GM13976 (cell line): ENCODE results near the gene ACOD1.

ENCODE experiments used
- DNase-seq: peaks from one replicate; pipeline ENCODE4 v3.0.0; 2012; ENCODE audit warnings: low spot score
- in situ Hi-C: fragments of 300-500 bp; cut with MboI; formaldehyde crosslinking; loops from one replicate; pipeline ENCODE4 v1.12.0; 2022; ENCODE audit warnings: low sequenced_read_pairs, mixed read lengths, inconsistent platforms; ENCODE audit not compliant: unreplicated experiment
- TF ChIP-seq, protein P1 (sequence below): IDR thresholded peaks from 2 replicates; pipeline ENCODE4 v1.5.1; 2012; ENCODE audit warnings: borderline replicate concordance, mild to moderate bottlenecking; ENCODE audit not compliant: insufficient read depth; ENCODE audit errors: extremely low read depth, missing control alignments, control extremely low read depth

Gene ACOD1

DNA sequence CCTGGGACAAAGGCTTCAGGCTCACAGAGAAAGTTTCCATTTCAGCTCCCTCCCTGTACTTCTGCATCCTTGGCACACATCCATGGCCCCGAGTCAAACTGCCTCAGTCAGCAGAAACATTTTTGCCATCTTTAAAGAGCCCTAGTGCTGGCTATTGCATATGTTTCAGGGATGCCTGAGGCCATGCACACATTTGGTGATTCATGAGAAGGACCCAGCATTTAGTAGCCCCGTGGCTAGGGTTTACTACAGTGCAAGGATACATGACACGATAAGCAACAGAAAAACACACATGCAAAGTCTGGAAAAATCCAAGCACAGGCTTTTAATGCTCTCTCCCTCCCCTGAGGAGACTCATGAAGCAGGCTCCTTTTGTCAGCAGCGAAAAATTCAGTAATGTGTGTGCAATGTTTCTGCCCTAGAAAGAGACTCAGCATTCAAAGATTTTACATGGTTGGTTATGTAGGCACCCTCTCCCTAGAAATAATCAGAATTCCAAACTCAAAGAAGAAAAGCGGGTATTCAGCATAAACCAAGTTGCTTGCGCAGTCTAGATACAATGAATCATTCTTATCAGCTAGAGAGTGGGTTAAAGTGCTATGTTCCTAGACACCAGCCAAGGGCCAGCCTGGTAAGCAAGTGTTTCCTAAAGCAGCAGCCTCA, 17.6 kb downstream of the ACOD1 start:
- in situ Hi-C loops = no loop called here
- TF ChIP-seq, protein P1, sequence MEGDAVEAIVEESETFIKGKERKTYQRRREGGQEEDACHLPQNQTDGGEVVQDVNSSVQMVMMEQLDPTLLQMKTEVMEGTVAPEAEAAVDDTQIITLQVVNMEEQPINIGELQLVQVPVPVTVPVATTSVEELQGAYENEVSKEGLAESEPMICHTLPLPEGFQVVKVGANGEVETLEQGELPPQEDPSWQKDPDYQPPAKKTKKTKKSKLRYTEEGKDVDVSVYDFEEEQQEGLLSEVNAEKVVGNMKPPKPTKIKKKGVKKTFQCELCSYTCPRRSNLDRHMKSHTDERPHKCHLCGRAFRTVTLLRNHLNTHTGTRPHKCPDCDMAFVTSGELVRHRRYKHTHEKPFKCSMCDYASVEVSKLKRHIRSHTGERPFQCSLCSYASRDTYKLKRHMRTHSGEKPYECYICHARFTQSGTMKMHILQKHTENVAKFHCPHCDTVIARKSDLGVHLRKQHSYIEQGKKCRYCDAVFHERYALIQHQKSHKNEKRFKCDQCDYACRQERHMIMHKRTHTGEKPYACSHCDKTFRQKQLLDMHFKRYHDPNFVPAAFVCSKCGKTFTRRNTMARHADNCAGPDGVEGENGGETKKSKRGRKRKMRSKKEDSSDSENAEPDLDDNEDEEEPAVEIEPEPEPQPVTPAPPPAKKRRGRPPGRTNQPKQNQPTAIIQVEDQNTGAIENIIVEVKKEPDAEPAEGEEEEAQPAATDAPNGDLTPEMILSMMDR = no peak
- no peak for DNase-seq

DNA sequence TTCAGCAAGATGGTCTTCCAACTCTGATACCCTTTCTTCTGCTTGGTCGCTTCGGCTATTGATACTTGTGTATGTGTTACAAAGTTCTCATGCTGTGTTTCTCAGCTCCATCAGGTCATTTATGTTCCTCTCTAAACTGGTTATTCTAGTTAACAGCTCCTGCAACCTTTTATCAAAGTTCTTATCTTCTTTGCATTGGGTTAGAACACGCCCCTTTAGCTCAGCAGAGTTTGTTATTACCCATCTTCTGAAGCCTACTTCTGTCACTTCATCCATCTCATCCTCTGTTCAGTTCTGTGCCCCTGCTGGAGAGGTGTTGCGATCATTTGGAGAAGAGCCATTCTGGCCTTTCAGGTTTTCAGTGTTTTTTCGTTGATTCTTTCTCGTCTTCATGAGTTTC, 18.7 kb downstream of the ACOD1 start:
- DNase-seq = no peak
- in situ Hi-C loops = no loop called here
- TF ChIP-seq, protein P1 = no peak

DNA sequence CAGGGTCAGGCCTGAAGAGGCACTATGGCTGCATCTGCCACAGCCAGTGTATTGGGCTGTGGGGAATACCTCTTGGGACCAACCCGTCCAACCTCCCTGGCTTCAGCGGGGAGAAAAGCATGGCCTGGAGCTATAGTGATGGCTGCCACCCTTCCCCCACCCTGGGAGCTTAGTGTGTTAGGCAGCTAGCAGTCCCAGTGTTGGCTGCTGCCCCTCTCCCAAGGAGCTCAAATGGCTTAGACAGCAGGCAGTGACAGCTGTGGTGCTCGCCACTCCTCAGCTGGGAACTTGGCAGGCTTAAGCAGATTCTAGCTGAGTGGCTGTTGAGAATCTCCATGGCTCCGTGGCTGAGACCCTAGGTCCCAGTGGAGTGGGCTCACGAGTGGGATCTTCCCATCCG, 19.7 kb downstream of the ACOD1 start:
- in situ Hi-C loops = no loop called here
- DNase-seq = no peak
- TF ChIP-seq, protein P1 = no peak

DNA sequence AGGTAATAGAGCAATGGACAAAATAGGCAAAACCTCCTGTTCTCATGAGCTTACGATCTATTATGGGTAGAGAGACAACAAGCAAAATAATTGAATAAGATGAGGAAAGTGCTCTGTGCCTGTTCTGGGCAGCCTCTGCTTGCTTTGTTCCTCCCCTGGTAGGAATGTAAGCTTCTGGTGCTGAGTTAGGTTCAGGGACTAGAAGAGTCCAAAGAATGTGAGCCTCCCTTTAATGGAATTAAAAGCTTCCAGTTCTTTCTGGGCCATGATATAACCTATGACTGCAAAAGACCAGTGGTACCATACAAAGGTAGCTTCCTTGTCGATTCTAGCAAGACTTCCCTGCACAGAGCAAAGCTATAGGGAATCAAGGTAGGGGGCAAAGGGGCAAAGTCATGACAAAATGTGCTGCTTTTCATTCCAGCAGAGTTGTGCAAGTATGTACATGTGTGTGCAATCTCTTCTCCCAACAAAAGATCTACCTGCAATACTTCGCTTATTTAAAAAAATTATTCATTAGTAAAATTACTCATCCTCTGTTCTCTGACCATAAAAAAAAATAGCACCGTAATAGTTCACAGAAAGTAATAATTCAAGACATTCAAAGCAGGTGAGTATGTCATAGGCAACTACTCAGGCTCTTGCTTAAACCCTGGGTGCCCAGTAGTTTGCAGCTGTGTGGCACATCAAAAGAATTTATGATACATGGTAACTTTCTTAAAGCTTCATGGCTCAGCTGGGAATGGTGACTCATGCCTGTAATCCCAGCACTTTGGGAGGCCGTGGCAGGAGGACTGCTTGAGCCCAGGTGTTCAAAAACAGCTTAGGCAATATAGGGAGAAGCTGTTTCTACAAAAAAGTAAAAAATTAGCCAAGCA, 21.4 kb downstream of the ACOD1 start:
- in situ Hi-C loops = no loop called here
- TF ChIP-seq, protein P1 = no peak
- DNase-seq = no peak

DNA sequence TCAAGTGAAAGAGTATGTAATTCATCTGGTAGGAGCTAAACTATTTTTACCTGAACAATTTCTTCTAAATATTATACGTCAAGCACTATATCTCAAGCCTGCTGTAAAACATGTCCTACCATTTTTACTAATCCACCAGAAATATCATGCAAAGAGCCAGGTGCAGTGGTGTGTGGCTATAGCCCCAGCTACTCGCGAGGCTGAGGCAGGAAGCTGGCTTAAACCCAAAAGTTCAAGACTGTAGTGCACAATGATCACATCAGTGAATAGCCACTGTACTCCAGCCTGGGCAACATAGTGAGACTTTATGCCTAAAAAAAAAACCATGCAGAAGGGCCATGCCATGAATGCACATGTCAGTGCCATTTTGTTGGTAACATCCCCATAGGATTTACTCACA, 22.9 kb downstream of the ACOD1 start:
- in situ Hi-C loops = no loop called here
- no peak for DNase-seq
- TF ChIP-seq, protein P1 = no peak

DNA sequence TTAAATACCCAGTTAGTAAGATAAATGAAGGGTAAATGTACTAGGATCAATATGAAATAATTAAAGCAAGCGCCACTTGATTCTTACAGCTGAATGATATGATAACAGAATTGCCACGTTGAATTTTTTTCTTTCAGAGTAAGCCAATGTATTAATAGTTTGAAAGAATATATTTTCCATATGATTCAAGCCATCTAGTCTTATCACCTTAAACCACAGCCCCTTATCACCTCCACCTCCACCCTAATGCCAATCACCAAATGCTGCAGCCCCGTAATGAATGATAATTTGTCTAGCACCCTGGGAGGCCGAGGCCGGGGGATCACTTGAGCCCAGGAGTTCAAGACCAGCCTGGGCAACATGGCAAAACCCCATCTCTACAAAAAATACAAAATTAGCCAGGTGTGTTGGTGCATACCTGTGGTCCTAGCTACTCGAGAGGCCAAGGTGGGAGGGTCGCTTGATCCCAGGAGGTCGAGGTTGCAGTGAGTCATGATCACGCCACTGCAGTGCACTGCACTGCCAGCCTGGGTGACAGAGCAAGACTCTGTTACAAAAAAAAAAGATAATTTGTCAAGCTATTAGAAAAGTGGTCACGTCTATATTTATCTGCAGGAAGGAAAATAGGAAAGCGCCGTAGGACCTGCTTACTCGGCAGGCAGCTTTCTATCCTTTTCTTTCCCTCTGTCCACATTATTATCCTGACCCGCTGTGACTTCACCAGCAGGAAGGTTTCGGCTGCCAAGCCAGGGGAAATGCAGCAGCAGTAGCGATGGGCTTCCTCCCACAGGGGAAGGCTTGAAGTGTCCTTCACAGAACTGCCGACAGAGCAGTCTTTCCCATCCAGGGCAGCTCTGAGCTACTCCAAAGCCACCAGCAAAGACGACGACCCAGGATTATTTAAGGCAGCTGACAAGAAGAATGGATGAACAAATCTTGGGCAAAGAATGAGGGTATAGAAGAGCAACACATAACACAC, 23.8 kb downstream of the ACOD1 start:
- in situ Hi-C loops = no loop called here
- TF ChIP-seq, protein P1 = no peak
- no peak for DNase-seq
